GM12801 (cell line): Measurements from ENCODE around the gene UBASH3A.

Experiments used
- CTCF ChIP-seq: IDR thresholded peaks from one replicate; pipeline ENCODE4 v1.5.1; 2011; ENCODE audit warnings: control low read depth; ENCODE audit not compliant: insufficient read length; ENCODE audit errors: extremely low read depth

Gene UBASH3A

GRCh38 chr21:42387164-42387563 is 16.5 kb upstream of the UBASH3A start:
- TF ChIP-seq CTCF, result no peak

DNA sequence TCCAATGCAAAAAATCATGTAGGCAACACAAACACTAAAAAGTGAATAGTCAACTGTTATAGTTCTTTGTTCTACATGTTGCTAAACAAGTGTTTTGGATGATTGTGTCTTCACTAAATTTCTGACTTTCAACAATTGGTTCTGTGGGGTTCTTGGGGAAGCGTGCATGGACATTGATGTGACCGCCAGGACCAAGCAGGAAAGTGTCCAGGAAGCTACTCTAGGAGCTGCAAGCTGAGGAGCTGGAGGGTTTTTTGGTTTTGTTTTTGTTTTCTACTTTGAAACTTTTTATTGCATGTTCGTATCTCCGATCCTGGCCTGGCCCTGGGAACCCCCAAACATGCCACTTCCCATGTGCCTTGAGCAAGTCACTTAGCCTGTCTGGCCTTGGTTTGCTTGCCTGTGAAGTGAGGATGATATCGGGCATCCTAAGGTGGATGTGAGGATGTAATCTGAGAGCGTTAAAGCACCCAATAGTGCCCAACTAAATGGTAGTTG is 15.8 kb upstream of the UBASH3A start:
- no peak for TF ChIP-seq CTCF

DNA sequence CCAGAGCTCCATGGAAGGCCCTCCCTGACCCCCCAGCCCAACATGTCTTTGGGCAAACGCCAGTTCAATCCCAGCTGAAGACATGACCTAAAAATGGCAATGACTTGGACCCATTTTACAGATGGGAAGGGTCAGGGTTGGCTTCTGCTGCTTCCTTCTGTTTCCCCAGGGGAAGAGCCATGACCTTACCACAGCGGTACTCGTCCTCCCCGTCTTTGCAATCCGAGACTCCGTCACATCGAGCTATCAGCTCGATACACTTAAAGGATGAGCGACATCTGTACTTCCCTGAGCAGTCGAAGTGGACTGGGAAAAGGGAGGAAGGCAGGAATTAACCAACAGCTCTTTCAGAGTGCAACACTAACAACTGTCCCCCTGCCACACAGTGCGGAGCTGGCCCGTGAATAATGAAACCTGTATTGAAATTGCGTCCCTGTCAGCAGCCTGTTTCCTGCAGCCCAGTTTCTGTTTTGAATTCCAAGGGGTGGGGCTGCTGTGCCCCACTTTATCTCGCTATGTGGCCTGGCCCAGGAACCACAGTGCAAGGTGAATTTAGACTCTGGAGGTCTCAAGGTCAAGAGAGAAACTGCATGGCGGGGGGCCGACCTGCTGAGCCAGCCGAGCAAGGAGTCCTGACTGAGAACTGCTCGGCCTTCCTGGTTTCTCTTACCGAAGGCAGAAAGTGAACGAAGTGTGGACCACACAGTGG is 14.8 kb upstream of the UBASH3A start:
- no peak for TF ChIP-seq CTCF

GRCh38 chr21:42389449-42389835 is 14.3 kb upstream of the UBASH3A start:
- no peak for TF ChIP-seq CTCF

DNA sequence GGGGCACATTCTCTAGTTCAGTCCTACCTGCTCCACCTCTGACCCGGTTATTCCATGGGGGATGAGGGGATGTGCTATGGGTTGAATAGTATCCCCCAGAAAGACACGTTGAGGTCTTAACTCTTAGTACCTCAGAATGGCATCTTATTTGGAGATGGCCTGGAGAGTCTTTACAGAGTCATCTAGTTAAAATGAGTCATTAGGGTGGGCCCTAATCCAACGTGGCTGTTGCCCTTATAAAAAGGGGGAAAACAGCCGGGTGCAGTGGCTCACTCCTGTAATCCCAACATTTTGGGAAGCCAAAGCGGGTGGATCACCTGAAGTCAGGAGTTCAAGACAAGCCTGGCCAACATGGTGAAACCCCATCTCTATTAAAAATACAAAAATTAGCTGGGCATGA is 13.5 kb upstream of the UBASH3A start:
- TF ChIP-seq CTCF, result no peak

- TF ChIP-seq CTCF, result no peak
Measured at GRCh38 chr21:42390696-42391095, 13.0 kb upstream of the UBASH3A start.

DNA sequence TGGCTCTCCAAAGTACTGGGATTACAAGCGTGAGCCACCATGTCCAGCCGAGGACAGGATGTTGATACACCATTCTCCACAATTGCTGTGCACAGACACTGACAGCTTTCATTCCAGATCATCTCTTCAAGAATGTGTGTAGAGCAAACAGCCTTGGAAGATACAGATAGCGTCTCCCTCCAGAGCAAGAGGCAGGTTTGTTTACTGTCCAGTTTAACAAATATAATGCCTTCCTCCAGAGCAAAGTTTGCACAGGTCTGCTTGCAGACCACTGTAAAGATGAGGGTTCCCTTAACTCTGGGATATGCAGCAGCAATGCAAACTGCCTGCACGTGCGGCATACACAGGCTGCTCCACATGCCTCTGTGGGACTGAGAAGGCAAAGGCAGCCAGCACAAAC is 12.4 kb upstream of the UBASH3A start:
- TF ChIP-seq CTCF, result no peak
